HG02852 (cell line): ENCODE measurements around the gene PTPRN2.
"Not testable (repeated sequence)": the region's sequence is repeated elsewhere in the genome, so short reads cannot be mapped to it uniquely, and the experiment has no call there.

Experiments
- ATAC-seq: cut with Tn5 transposase; IDR thresholded peaks from one replicate; pipeline ENCODE4 v1.9.1; 2021; ENCODE audit warnings: mild to moderate bottlenecking, moderate library complexity; ENCODE audit not compliant: unreplicated experiment

The PTPRN2 gene

DNA sequence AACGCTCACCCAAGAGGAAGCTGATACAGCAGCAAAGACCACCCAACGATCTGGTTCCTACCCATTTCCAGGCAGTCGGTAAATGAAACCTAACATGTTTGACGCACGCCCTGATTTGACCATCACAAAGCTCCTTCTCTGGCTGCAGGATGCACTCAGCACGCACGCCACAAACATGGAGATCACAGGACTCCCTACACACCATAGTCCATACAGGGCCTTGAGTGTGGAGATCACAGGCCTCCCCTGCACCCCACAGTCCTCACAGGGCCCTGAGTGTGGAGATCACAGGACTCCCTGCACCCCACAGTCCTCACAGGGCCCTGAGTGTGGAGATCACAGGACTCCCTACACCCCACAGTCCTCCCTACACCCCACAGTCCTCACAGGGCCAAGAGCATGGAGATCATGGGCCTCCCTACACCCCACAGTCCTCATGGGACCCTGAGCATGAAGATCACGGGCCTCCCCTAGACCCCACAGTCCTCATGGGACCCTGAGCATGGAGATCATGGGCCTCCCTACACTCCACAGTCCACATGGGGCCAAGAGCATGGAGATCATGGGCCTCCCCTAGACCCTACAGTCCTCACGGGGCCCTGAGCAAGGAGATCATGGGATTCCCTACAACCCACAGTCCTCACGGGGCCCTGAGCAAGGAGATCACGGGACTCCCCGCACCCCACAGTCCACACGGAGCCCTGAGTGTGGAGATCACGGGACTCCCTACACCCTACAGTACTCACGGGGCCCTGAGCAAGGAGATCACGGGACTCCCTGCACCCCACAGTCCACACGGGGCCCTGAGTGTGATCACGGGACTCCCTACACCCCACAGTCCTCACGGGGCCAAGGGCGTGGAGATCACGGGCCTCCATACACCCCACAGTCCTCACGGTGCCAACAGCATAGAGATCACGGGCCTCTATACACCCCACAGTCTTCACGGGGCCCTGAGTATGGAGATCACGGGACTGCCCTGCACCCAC is 841.6 kb downstream of the PTPRN2 start:
- ATAC-seq = no peak

DNA sequence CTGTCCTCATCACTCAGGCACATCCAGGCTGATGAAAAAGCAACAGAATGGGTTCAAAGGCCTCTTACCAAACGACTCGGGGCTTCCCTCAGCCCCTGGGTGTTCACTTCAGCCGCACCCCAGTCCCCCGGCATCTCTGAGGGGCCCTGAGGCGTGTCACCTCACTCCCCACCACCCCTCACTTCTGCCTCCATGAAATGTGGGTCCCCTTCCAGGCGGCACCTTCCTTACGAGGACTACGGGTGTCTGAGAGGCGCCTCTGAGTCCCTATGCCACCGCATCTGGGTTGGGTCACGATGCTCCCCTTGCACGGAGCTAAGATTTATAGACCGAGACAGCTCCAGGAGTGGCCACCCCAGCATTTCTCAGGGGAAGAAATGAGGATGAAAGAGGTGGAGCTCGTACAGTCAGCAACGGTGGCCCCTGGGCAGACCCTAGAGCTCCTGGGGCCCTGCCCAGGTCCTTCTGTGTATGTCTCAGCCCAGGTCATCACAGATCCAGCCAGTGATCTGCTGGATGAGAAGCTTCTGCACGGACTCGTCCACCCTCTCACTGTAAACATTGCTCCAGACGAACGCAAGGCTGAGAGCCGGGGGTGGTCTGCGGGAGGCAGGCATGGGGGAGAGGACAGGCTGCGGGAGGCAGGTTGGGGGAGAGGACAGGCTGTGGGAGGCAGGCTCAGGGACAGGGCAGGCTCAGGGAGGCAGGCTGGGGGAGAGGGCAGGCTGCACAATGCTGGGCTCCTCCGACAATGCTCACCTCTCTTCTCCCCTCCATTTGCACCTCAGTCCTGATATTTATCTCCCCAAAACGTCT is 842.6 kb downstream of the PTPRN2 start:
- no peak for ATAC-seq

DNA sequence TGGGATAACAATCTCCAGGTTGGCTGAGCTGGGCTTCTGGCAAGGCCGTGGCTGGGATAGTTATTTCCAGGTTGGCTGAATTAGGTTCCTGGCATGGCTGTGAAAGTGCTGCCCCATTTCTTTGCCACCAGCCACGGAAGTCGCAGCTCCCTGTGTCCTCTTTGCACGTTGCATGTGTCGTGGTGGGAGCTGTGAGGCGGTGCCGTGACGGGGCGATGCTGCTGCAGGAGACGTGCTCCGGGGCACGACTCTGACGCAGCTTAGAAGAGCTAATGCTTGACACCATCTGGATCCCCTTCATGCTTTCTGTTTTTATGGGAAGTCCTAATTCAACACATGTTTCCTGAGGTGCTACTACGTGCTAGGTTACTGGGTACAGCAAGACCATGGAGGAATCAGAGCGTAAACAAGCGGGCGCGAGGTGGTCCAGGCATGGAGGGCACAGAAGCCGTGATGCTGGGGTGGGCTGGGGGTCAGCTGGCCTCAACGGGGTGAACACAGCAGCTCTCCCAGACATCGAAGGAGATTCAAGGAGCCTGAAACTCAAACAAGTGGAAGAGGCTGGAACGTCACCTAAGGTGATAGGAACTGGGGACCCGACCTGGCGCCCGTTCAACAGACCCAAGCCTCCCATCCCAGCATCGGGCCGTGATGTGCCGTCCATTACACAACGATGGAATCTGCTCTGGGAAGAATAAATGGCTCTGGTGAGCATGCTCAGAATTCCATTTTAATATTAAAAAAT is 843.7 kb downstream of the PTPRN2 start:
- no peak for ATAC-seq

DNA sequence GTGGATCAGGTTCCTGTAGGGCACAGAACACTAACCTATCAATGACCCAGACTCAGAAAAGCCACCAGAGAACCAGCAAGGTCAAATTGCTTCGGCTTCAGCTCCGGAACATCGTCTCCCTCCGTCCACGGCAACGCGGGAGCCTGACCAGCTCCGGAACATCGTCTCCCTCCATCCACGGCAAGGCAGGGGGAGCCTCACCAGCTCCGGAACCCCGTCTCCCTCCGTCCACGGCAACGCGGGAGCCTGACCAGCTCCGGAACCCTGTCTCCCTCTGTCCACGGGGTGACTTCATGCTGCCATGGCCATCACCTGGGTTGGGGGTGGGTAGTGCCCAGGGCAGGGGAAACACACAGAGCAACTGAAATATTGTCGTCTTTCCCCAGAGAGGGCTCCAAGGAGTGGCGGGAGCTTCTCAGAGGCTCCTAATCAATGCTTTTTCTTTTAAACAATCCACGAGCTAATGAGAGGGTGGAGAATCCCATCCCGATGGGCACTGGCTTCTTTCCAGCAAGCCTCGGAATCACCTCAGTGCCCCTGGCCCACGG is 847.3 kb downstream of the PTPRN2 start:
- no peak for ATAC-seq

DNA sequence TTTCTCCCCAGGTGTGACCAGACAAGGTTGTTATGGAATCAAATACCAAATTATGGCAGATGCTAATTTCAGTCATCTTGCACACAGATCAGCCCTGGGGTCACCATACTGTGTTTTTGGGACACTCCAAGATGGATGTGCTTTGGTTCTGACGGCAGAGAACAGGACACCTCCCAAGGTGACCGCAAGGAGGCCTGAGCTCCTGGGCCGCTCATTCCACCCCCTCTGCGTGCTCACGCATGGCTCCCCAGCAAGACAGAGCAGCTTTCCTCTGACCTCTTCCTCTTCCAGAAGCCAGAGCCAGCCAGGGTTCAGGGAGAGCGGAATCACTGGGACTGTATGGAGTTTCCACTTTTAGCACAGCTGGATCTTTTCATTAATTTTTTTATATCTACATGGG is 848.0 kb downstream of the PTPRN2 start:
- ATAC-seq = no peak

DNA sequence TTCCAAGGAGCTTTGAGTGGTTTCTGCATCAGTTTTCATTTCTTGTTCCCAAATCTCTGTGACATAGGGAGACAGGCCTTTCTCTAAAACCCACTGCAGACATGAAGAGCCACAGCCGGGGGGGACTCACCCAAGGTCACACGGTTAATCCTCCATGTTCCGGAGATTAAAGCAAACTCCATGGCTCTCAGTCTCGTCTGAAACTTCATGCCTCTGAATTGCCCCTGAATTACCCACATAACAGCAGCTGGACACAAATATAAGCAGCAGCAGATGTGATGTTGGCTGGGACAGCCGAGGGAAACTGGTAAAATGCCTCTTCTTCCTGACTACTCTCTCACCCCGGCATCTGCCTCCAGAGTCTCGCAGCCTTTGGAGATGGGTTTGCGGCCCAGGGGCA is 848.6 kb downstream of the PTPRN2 start:
- ATAC-seq = no peak

DNA sequence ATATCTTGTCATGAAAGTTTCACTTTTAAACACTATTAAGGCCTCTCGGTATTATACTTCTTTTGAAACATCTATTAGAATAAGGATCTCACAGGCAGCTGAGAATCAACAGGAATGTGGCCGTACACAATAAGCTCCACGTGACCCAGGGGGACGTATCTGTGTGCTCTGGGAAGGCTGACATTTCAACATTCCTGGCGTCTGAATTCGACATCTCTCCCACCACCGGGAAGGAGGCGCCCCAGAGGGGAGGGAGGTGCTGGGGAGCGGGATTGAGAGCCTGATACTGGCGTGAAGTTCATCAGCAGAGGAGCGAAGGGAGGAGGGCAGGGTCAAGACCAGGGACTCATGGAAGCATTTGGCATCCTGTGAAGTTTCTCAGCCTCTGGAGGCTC is 849.6 kb downstream of the PTPRN2 start:
- ATAC-seq = no peak

DNA sequence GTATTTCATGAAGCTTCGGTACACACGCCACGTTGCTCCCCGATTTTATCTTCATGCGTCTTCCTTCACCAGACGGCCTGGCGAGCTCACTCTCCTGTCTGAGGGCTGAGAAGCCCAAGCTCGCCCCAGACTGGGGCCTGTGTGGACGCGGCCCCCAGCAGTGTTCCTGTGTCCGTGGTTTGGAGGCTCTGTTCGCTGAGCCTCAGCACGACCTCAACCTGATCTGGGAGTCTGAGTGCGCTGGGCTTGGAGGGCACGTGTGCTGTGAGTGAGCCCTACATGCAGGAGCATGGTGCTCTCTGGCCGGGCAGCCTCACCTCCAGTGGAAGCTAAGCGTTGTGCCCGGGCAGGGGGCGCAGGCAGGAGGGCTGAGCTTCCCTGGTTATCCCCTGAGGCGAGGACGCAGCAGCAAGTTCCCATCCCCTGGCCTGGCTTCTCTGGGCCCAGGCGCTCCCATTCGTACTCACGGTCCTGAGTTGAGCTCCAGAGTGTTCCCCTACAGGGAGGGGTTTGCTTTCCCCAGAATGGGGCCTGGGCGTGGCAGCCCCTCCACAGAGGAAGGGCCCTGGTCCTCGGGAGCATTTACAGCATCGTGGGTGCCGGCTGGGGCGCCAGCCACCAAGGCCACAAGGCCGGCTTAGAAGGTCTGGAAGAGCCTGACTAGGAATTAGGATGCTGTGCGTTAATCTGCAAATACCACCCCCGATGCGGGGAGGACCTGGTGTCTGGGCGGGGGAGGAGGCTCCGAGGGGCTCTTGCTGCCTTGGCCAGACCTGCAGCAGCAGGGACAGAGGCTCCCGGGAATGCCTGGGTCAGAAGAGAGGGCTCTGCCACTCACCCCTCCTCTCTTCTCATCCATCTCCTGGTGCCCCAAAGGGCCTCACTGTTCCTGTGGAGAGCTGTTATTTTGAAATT is 850.2 kb downstream of the PTPRN2 start:
- no peak for ATAC-seq

DNA sequence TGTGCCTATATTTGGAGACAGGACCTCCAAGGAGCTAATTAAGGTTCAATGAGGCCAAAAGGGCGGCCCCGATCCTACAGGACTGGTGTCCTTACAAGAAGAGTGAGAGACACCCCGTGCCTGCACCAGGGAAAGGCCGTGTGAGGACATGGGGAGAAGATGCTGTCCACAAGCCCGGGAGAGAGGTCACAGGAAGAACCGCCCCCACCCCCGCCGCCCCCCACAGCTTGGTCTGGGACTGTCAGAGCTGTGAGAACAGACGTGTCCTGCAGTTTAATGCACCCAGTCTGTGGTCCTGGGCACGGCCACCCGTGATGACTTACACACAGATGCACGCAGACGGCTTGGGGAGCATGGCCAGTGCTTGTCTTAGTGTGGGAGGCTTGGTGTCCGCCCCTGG is 851.3 kb downstream of the PTPRN2 start:
- ATAC-seq = no peak

DNA sequence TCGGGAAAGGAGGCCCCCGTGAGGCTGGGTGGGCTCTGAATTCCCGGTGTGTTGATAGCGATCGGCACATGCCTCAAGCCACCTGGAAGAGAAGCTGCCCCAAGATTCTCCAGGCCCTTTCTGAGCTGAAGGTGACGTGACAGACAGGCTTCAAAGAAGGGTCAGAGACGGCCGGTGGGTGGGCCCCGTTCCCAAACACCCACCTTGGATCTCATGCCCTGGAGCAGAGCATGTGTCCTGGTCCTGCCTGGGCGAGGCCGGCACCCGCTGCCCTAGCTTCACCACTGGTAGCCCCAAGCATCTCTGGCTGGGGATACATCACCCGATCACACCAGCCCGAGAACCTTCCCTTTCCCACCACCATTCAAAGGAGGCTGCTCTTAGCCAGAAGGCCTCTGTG is 851.8 kb downstream of the PTPRN2 start:
- ATAC-seq = no peak

DNA sequence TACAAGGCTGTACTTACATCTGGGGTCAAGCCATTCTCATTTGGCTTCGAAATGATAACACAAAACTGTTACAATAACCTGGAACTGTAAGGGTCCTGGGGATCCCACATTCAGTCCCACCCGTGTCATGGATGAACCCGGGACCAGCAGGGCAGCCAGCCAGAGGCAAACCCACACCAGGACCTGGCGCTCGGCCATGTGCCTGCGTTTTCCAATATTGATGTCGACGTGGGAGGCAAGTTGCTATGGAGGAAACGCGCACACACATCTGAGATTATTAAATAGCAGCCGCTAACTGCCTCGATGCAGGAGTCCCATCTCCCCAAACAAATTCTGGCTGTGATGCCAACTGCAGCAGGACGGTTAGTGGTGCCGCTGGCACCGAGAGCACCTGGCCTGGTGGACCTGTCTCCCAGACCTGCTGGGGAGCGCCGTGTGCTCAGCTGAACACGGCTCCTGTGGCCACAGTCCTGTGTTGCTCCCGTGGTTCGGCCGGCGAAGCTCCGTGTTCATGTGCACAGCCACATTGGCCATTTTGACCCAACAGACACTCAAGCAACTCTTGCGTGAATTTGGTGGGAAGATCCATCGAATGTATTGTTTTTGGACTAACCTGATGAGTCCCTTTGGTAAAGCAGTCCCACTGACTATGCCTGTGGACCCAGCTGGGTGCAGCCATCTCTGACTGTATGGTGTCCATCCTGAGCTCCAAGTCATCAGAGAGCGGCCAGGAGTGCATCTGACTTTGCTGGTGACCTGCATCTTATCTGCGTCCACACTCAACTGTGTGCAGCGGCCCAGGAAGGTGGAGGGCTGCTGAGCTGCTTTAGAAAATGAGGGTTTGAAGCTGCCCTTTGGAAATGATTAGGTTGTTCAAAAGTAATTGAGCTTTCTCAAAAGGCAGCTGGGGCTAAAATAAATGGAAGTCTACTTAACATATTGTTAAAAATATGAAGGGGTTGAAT is 852.7 kb downstream of the PTPRN2 start:
- no peak for ATAC-seq

DNA sequence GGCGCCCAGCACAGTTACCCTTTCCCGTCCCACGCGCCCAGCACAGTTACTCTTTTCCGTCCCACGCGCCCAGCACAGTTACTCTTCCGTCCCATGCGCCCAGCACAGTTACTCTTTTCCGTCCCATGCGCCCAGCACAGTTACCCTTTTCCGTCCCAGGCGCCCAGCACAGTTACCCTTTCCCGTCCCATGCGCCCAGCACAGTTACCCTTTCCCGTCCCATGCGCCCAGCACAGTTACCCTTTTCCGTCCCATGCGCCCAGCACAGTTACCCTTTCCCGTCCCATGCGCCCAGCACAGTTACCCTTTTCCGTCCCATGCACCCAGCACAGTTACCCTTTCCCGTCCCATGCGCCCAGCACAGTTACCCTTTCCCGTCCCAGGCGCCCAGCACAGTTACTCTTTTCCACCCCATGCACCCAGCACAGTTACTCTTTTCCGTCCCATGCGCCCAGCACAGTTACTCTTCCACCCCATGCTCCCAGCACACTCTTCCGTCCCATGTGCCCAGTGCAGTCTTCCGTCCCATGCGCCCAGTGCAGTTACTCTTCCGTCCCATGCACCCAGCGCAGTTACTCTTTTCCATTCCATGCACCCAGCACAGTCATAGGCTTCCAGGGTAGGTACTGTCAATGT is 853.7 kb downstream of the PTPRN2 start:
- ATAC-seq = not testable (repeated sequence)

DNA sequence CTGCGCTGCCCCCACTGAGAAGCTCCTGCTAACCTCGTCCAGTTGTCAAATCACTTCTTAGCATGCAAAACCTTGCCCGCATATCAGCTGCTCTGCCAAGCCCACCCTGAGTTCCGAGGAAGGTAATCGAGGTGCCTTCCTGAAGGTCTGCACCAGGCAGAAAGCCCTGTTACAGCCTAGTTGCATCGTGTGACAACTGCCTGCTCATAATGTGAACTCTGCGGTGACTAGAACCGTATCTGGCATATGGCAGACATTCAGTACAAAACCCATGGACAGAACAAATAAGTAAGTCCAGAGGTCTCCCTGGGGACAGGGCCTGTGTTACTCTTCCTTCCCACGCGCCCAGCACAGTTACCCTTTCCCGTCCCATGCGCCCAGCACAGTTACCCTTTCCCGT is 856.5 kb downstream of the PTPRN2 start:
- ATAC-seq = no peak

DNA sequence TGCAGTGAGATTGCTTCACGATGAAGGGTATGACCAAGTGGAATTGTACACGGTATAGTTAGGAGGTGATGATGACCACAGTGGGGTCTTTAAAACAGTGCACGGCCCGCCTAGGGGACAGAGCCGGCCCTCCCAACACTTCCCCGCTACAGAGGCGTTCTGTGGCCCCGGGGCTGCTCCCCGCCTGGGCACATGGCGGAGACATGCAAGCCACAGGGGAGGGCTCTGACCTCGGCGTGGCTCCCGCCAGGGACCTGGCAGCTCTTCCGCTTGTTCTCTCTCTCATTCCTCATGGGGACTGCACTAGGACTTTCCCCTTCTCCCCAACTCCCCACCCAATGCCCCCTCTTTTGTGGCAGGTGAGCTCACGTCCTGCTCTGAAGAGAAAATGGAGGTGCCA is 857.0 kb downstream of the PTPRN2 start:
- no peak for ATAC-seq

DNA sequence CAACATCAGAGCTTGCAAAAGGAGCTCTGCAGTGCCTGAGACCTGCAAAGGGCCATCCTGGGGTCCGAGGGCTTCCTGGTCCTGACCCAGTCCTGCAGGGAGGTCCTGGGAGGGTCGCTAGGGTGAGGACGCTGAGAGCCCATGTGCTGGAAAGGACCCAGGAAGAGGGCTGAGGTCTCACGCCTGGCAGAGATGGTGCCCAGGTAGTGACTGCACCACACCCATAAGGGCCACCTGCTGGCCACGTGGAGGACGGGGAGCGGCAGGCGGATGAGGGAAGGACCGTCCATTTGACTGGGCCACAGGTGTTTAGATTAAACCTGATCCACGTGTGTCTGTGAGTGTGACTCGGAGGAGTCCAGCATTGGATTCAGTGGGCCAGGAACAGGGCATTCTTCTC is 858.1 kb downstream of the PTPRN2 start:
- ATAC-seq = no peak

DNA sequence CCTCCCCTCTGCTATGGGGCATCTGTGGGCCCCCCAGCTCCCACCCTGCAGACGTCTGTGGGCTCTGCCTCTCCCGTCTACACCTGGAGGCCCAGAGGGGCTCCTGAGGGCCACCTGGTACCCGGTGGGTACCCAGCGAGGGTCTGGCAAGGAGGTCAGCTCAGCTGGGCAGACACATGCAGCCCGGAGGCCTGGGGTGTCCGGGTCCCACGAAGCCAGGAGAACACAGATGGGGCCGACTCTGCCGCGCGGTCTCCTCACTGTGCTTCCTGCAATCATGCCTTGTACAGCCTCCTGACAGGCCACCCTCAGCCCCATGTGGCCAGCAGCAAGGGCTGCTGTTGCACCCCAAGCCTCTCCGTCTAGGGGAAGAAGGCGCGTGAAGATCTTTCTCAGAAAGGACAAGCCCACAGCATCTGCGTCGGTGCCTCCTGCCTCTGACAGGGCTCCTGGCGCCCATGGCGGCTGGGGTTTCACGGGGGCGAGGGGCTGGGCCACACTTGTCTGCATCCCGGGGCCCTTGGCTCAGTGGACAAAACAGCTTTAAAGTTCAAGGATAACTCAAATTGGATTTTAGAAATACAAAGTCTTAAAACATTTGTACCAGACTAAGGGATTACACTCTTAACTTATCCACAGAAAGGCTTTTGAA is 859.5 kb downstream of the PTPRN2 start:
- ATAC-seq = no peak

DNA sequence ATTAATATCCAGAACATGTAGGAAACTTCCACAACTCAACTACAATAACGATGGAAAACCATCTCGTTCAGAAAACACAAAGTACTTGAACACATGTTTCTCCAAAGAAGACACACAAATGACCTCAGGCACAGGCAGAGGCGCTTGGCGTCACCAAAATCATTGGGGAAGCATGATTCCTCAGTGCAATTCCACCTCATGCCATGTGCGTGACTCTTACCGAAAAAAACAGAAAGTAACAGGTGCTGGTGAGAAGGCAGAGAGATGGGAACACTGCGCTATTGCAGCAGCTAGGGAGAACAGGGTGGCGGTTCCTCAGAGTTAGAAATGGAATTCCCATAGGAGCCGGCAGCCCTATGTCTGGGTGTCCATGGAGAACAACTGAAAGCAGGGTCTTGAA is 860.9 kb downstream of the PTPRN2 start:
- ATAC-seq = no peak

DNA sequence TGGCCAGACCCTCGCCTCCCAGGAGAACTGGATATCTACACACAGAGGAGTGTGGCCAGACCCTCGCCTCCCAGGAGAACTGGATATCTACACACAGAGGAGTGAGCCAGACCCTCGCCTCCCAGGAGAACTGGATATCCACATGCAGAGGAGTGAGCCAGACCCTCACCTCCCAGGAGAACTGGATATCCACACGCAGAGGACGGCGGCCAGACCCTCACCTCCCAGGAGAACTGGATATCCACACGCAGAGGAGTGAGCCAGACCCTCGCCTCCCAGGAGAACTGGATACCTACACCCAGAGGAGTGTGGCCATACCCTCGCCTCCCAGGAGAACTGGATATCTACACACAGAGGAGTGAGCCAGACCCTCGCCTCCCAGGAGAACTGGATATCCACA is 862.3 kb downstream of the PTPRN2 start:
- ATAC-seq = not testable (repeated sequence)
